Vein endothelial cell (primary cell): ENCODE measurements around the gene FAM81B. TPM values are rescaled to one million over a fixed set of nuclear protein-coding genes. Genes with fewer than 3 reads are reported as not detected.

Source experiments
- total RNA-seq: library from RNA; depleted of rRNA; stranded (reverse); fragments of >200 nt; gene quantifications from 2 replicates; pipeline ENCODE4 v1.2.3, GENCODE V29; 2012

Gene FAM81B
- under 0.01 TPM in 1 of 2 replicates, not detected in the other for total RNA-seq

DNA sequence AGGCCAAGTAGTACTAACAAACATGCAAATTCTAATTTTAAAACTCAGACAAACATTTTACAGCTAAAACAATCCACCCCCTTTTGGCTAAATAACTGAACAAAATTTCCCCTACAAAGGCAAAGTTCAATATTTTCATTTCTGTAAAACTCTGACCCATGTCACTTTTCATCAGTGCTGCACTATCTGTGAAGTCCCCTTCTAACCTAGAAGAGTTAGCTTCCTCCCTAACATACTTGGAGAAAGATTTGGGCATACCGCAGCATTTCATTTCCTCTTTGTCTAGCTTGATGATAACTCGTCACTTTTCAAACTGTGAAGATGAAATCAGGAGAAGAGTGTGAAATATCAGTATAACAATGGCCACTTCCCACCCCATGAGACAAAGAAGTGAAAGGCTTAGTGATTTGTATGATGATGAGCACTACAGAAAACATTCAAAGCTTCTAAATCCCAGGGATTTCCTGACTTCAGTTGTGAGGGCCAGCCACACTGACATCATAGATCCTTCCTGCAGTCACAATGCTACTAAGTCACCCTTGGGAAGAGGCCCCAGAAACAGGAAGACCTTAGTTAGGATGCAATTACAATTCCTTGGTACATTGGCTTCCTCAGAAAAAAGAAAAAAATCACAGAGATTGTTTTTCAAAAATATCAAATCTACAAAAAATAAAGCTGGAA is at the start of gene FAM81B:
Gene FAM81B (plus strand): TSS at position 555 of the 681 bp plus-strand sequence. CDS start 24 bp downstream, at position 579.

Other genes with a start within 250 kb of the FAM81B start
- 139 and 171 TPM in 2 replicates for gene MCTP1, start 106.3 kb upstream of the FAM81B start, total RNA-seq
- 120 and 129 TPM in 2 replicates for gene SKIC3, start 163.6 kb downstream of the FAM81B start, total RNA-seq
- gene ARSK, start 163.7 kb downstream of the FAM81B start, total RNA-seq: 4.6 and 7.9 TPM in 2 replicates
- gene GPR150, start 228.7 kb downstream of the FAM81B start, total RNA-seq: 0.29 and 0.33 TPM in 2 replicates